Raji (cell line): Measurements from ENCODE around the gene NUDT9.

Experiments used
- POLR2A ChIP-seq: IDR thresholded peaks from 2 replicates; pipeline ENCODE4 v1.6.1; 2011; ENCODE audit warnings: low read depth, low read length, control low read depth; ENCODE audit not compliant: insufficient read depth

The NUDT9 gene

DNA sequence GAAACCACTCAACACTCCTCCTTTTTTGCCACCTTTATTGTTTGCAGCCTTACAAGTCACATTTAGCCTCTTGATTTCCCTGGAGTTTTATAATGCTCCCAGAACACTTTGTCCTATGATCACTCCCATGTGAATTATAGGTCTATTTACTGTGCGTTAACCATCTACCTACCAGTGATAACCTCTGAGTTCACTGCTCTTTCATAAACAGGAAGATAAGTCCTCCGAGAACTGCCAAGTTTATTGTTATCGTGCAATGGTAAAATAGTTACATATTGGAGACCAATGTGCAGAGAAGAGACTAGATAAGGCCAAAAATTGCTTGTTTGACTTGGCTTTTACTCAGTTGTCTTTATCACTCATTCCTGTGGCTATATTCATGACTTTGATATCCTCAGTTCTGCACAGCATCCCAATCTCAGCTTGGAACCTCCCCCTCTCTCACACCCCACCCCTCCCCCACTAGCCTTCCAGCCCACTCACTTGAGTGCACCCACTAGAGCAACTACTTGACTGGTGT lies 12.9 kb upstream of the NUDT9 start:
- TF ChIP-seq POLR2A = no peak

DNA sequence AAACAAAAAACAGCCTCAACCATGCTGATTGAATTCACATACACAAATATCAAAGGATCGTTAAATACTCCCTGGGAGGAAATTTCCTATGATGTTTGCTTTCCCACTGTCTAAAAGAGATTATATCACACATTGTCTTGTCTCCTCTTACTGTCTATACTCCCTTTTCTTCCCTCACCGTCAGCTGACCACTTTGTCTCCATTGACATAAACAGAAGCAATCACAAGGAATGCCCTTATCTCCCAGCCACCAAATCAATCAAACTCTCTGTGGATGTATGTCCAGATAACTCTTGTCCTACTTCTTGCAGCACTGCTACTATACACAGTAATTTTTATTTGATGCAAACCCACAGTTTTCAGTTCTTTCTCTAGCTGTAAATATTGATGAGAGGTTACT lies 12.2 kb upstream of the NUDT9 start:
- no peak for TF ChIP-seq POLR2A

DNA sequence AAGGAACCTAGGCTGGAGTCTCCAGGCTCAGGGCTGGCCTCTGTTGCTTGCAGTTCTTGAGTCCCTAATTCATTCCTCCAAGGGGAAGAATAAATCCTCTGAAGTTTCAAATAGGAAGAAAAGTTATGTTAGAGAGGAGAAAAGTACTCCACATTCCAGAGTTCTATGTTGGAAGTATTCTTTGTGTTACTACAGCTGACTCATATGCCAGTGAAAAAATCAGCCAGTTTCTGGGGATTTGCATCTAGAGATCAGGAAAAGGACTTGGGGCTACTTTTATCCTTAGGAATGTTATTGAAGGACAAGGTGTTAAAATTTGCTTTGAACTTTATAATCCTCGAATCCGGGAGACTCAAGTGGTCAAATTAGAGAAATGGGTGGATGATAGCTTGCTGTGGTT lies 11.7 kb upstream of the NUDT9 start:
- TF ChIP-seq POLR2A = no peak

DNA sequence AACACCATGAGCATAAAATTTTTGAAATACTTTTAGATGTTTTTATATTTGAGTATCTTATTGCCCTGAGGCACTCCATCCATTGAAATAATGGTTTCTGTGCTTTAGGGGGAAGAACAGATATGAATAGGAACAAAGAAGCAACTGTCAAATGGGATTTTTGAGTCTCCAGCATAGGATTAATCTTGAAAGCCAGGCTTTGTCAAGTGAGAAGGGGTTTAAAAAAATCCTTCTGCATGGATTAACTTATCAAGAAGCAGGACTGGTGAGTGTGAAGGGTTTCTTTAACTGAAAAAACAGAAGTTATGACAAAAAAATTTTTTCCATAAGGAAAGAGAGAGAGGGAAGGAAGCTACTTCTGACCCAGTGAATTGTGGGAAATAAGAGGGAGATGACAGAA lies 7.6 kb upstream of the NUDT9 start:
- no peak for TF ChIP-seq POLR2A

DNA sequence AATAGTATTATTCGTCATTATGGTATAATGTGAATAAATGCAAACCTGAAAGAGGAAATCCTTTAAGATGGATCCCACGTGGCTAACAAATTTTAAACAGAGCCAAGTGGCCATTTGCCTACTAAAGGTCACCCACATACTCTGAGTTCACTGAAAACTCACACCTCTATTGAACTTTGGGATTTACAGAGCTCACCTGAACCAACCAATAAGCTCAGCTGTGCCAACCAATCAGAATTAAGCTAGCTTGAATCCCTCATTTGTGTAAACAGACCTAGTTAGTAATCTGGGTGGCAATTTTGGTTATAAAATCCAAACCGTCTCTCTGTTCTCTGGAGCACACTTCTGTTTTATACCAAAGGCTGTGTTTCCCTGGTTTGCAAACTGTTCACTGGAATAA lies 5.4 kb upstream of the NUDT9 start:
- no peak for TF ChIP-seq POLR2A

DNA sequence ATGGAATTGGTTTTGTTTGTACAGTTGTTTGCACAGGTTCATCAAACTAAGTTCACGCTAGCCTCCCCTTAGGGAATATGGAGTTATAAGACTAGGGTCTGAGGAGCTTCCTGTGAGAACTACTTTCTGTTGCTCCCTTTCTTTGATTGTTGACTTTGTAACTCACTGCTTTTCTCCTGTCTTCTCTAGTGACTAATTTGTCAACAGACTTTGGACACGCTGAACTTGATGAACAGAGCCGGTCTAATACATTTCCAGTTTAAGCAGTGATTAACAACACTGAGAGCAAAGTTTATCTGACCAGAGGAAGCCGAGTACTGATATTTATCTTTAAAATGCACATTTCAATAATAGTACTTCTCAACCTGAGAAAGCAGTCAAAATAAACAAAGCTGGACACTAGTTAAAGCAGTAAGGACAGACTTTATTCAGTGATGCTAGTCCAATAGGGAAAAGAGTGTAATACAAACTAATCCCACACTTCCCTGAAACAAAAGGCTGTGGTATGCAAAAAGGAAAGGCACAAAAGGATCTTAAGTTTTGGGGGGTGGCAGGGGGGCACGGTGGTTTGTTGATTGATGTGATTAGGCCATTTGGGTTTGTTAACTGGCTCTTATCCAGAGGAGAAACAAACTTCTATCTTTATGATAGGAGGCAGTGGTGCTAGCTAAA lies 2.7 kb upstream of the NUDT9 start:
- no peak for TF ChIP-seq POLR2A

DNA sequence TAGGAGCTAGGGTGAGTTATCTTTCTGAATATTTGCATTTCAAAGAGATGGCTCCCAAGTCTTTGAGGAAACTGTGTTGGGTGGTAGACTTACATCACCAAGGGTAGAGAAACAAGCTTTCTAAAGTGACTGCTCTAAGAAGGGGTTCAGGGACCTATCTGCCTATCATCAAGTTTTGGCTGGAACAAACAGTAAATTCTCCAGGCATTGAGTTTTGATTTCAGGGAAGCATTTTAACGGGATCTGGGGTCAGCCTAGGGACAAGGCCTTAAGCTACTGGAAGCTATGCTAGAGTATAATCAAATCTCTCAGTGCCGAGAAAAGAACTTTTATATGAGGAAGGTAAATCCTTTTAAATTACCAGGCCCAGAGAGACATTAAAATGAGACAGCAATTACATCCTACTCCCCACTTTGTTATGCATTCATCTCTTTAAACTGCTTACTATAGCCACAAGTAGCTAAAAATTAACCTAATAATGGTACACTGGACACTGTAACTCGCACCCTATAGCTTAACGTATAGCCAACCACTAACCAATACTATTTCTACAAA lies 2.0 kb upstream of the NUDT9 start:
- no peak for TF ChIP-seq POLR2A

DNA sequence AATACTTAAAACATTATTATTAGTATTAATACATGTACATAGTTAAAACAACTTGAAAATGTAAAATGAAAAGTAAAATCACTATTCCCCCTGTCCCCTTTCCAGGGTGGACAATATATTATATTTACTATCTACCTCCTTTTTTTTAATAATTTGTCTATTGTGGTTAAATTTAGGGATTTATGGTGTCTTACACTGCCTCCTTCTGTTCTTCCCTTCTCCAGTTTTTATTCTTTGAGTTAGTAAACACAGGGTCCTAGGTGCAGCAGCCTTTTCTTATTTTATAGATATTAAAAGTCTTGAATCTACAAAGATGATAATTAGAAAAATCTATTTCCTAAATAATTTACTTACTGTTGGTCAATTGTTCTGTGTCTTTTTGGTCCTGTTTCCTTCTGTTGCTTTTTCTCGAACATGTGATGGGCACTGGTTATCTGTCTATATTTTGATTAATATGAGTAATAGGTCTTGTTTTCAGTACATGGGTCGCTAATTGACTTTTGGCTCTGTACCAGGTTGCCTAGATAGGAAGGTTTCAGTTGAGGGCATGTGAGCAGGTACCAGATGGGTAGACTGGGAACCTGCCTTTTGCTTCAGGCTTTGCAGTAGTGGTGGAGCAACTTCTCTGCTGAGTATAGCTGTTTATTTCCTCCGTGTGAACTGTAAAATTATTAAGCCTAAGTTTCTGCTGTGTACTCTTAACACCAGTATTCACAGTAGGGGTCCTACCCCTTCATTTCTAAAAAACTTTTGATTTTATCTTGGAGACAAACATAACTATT lies 1.1 kb downstream of the NUDT9 start:
- no peak for TF ChIP-seq POLR2A

DNA sequence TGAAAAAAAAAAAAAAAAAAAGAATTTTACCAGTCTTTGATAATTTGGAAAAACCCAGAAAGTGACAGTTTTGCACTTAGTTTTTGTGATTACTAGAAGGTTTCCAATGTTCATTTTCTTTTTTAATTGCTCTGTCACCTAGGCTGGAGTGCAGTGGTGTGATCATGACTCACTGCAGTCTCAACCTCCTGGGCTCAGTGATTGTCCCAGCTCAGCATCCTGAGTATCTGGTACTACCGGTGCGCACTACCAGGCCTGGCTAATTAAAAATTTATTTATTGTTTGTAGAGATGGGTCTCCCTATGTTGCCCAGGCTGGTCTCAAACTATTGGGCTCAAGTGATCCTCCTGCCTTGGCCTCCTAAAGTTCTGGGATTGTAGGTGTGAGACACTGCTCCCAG lies 3.3 kb downstream of the NUDT9 start:
- TF ChIP-seq POLR2A = no peak

DNA sequence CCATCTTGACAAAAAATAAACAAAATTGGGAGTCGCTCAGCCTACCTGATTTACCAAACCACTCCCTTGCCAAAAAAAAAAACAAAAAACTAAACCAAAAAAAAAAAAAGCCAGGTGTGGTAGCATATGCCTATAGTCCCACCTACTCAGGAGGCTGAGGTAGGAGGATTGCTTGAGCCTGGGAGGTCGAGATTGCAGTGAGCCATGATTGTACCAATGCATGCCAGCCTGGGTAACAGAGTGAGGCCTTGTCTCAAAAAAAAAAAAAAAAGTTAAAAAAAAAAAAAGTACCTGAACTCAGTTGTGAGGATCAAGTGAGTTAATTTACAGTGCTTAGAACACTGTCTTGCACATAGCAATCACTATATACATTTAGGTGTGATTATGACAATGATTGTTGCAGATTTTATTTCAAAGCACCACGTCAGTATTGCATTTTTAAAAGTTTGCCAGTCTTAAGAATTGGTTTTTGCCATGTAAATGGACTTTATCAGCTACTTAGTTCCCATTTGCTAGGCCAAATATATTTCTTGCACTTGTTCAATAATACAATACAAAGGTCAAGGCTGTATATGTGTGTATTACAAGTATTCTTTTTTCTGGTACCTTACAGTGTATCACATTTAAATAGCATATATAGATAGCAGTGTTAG lies 4.6 kb downstream of the NUDT9 start:
- TF ChIP-seq POLR2A = no peak

DNA sequence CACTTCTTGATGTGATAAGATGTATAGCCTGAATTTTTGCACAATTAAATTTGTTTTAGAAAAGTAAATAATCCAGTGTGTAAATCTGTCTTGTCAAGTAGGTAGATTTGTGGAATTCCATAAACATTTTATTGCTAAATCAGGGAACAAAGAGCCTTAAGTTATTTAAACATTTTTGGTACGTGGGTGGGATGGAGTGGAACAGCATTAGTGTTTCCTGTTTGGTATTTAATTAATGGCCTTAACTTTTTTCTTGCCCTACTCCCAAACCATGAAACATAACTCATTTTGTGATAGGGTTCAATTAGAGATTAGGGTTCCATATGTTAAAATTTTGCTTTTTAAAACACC lies 5.1 kb downstream of the NUDT9 start:
- no peak for TF ChIP-seq POLR2A

DNA sequence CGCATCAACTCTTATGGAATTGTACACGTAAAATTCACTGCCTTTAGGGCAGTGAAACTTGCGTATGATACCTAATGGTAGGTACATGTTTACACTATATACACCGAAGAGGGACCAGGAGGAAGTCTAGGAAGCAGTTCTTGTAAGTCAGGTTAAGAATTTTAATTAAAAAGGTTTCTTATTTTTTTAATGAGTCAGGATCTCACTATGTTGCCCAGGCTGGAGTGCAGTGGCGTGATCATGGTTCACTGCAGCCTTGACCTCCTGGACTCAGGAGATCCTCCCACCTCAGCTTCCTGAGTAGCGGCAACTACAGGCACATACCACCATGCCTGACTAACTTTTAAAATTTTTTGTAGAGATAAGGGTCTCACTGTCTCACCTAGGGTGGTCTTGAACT lies 6.6 kb downstream of the NUDT9 start:
- TF ChIP-seq POLR2A = no peak

DNA sequence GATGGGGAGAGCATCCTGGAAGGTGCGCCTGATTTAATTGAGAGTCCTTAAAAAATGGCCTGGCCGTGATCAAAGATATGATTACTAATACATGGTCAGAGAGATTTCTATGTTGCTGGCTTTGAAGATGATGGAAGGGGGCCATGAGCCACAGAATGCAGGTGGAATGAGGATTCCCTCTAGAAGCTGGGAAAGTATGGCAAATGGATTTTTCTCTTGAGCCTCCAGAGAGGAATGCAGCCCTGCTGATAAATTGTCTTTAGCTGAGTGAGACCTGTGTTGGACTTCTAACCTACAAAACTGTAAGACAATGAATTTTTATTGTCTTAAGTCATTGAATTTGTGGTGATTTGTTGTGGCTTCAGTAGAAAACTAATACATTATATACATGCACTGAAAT lies 7.7 kb downstream of the NUDT9 start:
- TF ChIP-seq POLR2A = no peak

DNA sequence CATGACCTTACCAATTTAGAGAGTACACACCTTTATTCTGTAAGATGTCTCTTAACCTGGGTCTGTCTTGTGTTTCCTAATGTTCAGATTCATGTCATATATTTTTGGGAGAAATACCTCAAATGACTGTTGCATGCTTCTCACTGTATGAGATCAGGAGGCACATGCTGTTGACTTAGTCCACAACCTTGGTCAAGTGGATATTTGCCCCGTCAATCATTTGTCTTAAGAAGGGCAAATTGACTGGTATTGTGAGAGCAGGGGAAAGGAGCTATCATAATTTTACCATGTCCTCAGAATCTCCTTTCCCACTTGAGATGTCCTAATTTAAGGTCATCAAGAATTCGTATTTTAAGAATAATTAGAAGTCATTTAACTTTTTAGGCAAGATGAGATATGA lies 11.0 kb downstream of the NUDT9 start:
- TF ChIP-seq POLR2A = no peak

DNA sequence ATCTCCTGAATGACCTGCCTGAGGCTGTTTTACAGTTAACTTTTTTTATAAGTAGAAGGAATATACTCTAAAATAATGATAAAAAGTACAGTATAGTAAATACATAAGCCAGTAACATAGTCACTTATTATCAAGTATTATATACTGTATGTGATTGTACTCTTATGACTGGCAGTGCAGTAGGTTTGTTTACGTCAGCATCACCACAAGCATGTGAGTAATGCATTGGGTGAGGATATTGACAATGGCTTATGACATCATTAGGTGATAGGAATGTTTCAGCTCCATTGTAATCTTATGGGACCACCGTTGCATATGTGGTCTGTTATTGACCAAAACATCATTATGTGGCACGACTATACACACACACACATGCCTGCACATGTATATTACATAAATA lies 20.5 kb downstream of the NUDT9 start:
- no peak for TF ChIP-seq POLR2A

DNA sequence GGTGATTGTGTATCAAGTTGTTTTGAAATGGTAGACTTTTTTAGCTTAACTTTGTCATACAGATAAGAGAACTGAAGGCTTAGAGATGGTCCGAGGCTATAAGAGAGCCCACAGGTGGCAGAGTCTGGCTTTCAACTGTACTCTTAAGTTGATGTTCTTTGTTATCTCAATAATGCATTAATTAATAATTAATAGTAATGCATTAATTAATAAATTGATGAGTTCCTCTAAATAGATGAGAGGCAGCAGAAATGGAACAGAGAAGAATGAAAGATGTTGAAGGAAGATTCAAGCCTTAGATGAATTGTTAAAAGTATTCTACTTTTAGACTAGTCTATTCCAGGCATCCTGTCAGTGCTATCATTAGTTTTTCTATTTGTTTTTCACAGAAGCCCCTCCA lies 22.4 kb downstream of the NUDT9 start:
- TF ChIP-seq POLR2A = no peak
